T1000 (cell line): ENCODE data around the gene COBLL1.

Experiments used
- DNase-seq: peaks from one replicate; lab custom pipeline; 2025; ENCODE audit warnings: mixed read lengths; lab: John Stamatoyannopoulos, UW

The COBLL1 gene

DNA sequence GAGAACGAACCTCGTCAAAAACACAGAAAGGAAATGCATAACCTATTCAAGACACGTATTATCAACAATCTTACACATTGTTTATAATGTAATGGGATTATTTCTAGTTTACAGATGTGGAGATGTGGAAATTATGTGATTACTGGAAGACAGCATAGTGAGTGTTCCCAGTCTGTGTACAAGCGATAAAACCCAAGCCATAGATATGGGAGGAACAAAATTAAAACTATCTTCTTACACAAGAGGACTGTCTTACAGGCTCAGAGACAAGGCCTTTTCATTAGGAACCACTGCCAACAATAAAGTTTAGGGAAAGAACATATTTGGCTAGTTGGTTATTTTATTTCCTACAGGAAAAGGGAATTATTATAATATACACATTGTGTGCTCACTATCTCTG, 20.3 kb downstream of the COBLL1 start:
- no peak for DNase-seq

GRCh38 chr2:164818149-164819136, 23.2 kb downstream of the COBLL1 start:
- no peak for DNase-seq

- no peak for DNase-seq
Measured at GRCh38 chr2:164816900-164817299, 24.7 kb downstream of the COBLL1 start.

DNA sequence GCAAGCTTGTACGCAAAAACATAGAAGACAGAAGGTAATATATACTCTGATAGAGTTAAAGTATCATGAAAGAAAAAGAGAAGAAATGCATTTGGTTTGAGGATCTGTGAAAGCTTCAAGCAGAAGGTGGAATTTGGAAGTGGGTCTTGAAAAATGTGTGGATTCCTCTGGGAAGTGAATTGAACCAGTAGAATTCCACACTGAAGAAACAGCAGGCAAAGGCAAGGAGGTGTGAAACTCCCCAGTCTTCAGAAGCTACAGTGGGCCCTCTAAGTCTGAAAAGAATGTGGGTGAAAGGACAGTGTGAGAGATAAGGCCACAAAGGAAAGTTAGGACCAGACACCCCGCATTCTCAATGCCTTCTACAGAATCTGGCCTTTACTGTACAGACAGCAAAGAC, 25.6 kb downstream of the COBLL1 start:
- DNase-seq: no peak

- DNase-seq: no peak
Measured at GRCh38 chr2:164815071-164815793, 26.4 kb downstream of the COBLL1 start.

- no peak for DNase-seq
Measured at GRCh38 chr2:164813535-164813934, 28.1 kb downstream of the COBLL1 start.

DNA sequence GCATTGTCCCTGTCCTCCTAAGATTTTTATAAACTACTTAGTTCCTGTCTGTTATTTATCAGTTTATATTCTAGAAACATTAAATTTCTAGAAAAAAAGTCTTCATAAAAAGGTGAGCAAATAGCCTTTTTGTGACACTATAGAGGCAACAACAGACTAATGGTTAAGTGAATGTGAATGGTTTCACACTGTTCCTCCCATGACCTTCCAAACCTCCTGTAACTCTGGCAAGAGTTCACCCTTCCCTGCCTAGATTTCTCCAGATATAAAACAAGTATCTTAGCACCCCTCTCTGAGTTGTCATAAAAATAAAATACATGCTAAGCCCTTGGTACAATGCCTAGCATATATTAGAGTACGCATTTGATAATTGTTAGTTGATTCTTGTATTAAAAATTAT, 29.2 kb downstream of the COBLL1 start:
- no peak for DNase-seq

DNA sequence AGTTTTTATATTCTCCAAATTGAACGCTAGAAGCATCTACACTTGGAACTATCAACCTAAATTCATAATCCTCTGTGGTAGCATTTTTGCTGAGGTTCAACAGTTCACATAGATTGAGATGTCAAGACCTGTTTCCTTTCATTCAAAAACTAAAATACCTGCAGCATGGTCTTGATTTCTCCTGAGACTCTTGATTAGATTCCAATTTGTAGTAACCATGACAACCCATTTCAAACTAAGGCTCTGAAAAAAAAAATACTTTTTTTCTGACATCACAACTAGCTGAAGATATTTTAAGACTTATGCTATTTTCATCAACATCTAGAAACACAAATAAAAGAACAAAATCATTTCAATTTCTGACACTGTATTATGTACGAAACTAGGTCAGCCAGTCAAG, 29.8 kb downstream of the COBLL1 start:
- DNase-seq: no peak

DNA sequence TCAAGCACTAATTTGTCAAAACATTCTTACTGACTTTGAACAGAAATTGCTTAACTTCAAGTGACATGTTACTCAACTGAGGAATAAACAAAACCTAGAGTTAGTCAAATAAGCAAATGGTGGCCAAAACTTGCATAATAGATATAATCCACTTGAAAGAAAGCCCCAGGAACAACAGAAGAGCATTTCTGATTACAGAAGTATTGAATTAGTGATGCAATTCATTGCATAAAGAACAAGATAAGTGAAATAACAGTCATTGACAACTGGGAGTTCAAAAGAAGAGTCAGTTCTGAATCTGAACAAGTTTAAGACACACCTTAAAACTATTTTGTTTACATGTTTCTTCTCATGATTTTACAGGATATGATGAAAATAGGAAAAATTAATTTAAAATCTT, 30.8 kb downstream of the COBLL1 start:
- DNase-seq: no peak

DNA sequence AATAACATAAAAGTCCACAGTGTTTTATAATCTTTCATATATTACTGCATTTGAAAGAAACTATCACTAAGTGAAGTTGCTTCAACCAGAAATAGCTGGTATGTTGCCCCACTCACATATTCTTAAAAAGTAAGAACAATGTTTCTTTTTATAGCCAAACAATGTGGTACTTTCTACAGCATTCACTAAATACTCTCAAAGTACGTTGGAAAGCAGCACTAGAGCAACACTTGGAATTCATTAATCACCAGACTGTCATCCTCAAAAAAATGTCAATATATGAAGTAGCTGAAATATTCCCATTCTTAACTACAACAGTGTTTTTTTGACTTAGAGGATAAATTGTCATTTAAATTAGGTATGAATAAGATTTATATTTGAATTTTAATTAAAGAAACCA, 32.8 kb downstream of the COBLL1 start:
- no peak for DNase-seq

- DNase-seq: no peak
Measured at GRCh38 chr2:164803776-164804466, 37.7 kb downstream of the COBLL1 start.

DNA sequence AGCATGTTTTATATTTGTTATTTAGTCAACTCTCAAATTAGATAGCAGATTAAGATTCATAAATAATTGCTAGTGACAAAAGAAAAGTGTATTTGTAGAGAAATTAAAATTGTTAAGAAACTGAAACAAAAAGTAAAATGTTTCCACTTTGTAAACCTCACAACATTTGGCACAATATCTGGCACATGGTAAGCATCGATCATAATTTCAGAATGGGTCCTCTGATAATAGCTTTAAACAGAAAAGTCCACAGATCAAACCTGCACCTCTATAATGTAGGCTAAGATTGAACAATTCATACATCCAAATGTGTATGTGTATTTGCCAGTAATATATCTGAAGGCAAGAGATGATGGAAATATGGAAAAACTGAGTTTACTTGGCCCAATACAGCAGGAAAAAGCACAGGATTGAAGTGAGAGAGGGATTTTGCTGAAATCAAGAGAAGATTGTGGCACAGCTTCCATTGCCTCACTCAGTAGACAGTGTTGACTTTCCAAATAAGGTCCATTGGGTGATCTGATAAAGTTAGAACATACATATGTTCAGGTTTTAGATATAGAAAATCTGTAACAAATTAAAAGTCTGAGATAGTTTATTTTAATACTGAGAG, 39.4 kb downstream of the COBLL1 start:
- DNase-seq: no peak

GRCh38 chr2:164800572-164800971, 41.1 kb downstream of the COBLL1 start:
- no peak for DNase-seq

GRCh38 chr2:164797627-164798026, 44.0 kb downstream of the COBLL1 start:
- DNase-seq: no peak

DNA sequence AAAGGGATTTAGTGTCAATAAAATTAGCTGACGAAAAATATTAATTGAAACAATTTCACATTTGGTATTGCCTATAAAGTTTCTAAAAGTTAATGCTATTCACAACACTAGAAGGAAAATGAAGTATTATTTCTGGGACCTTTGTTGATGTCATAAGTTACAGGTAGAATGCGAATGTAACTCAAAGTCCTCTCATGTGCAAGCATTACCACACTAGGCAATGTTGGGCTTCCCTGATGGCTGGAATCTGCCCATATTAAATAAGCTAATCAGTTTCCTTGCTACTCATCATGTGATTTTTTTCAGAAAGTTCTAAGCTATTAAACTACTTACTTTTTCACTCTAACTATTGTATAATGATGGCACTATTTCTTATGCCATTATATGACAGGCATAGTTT, 44.6 kb downstream of the COBLL1 start:
- no peak for DNase-seq

GRCh38 chr2:164794432-164795231, 47.0 kb downstream of the COBLL1 start:
- no peak for DNase-seq

DNA sequence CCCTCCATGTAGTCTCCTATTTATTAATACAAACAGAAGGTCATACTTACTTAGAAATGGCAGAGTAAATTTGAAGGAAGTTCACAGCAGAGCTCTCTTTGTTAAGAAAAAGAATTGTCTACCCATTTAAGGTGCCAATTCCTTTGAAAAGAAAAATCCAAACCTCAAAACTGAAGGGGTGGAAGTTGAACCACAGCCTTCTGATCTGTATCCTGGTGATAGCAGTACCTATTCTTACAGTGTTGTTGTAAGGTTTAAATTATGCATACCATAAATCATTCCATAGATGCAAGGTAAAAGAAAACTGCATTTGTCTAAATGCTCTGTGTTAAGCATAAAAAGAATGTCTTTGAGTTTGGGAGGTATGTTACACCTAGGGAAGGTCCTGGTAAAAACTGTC, 47.6 kb downstream of the COBLL1 start:
- DNase-seq: no peak

- no peak for DNase-seq
Measured at GRCh38 chr2:164793529-164793928, 48.1 kb downstream of the COBLL1 start.

DNA sequence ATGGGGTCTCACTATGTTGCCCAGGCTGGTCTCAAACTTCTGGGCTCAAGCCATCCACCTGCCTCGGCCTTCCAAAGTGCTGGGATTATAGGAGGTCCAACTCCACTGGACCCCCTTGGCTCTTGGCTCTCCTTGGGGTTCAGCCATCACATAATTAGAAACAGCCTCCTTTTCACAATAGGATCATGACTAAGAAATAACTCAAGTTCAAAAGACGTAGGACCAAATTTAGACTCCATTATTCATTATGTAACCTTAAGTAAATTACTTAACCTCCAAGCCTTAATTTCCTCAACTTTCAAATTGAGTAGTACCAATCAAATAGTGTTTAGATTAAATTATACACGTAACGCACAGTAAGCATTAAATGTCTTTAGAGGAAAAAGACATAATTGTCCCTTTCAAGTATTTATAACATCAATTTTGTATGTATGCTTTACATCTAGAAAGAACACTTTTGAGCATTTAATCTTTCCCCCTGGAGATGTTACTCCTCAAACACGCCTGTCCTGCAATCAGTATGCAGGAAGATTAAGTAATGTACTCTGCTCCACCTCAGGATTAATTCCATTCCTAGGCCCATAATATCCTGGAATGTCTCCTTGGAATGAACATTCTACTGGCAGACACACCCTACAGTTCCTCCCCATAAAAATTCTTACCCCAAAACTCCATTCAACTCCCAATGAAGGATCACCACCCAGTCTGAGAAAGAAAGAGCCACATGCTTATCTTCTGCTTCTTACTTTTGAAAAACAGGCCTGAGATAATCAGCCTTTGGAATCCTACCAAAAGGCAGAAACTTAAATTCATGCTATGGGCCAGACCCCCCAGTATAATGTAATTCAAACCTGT, 49.1 kb downstream of the COBLL1 start:
- DNase-seq: no peak

DNA sequence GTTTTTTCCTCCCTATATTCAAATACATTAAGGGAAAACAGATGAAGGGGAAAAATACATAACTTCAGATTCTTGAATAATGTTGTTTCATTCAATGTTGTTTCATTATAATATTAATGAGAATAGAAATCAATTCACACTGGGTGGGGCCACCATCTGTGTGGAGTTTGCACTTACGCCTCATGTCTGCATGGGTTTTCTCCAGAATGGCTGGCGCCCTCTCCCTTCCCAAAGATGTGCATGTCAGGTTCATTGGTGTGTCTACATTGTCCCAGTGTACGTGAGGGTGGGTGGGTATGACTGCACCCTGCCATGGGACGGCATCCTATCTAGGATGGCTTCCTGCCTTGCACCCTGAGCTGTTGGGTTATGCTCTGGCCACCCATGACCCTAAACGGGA, 51.7 kb downstream of the COBLL1 start:
- DNase-seq: no peak
